A549 (cell line): ENCODE results near the gene AQP12B. TPM values are rescaled to one million over a fixed set of nuclear protein-coding genes. Genes with fewer than 3 reads are reported as not detected.

Experiments
- ATAC-seq, 2 experiments: fragments of 200-7000 bp in 1 of 2; fragments of >200 bp in 1 of 2; cut with Nextera tagmentation in 1 of 2; cut with Tn5 transposase in 1 of 2; 3 replicates each; pipeline versions ENCODE4 v1.8.0 to v1.9.1; 2018 to 2020; ENCODE audit warnings: mild to moderate bottlenecking in 1 of 2, moderate library complexity in 1 of 2
- CTCF ChIA-PET: fragments of 300-600 bp; sonication (Branson Sonifier 250); formaldehyde crosslinking; extraction: SDS; loops from one replicate; lab custom pipeline; 2021; ENCODE audit warnings: antibody characterized with exemption, inconsistent platforms; lab: Yijun Ruan, JAX
- POLR2A ChIA-PET: fragments of 350-600 bp; formaldehyde crosslinking; extraction: SDS; loops from one replicate; lab custom pipeline; 2021; ENCODE audit warnings: antibody characterized with exemption, inconsistent platforms; lab: Yijun Ruan, JAX
- DNase-seq, 2 experiments: peaks; one replicate each; pipeline versions ENCODE4 v3.0.0 to v3.0.0-alpha.2; 2011 to 2016; ENCODE audit warnings: low read depth in 1 of 2, low spot score in 1 of 2
- FAIRE-seq: peaks from 2 replicates; lab custom pipeline; 2011; peaks lifted over from hg19 to GRCh38; lab: Jason Lieb, UNC
- H3K27ac ChIP-seq, 2 experiments: fragments of >200 bp; sonication (Bioruptor Twin); formaldehyde crosslinking; 3 replicates each; pipeline ENCODE4 v1.5.1; 2016 to 2017
- H3K4me1 ChIP-seq: fragments of >200 bp; sonication (Bioruptor Twin); formaldehyde crosslinking; 3 replicates; pipeline ENCODE4 v1.6.1; 2016
- H3K4me2 ChIP-seq: fragments of >200 bp; sonication (Bioruptor Twin); formaldehyde crosslinking; 3 replicates; pipeline ENCODE4 v1.6.1; 2016
- H3K4me3 ChIP-seq: fragments of >200 bp; sonication (Bioruptor Twin); formaldehyde crosslinking; 3 replicates; pipeline ENCODE4 v1.5.1; 2016
- H3K9me3 ChIP-seq: fragments of >200 bp; sonication (Bioruptor Twin); formaldehyde crosslinking; 3 replicates; pipeline ENCODE4 v1.6.1; 2016
- CBX2 ChIP-seq: fragments of 200-600 bp; sonication (generic); IDR thresholded peaks from 2 replicates; pipeline ENCODE4 v1.6.1; 2016; ENCODE audit warnings: low read depth, mild to moderate bottlenecking, borderline replicate concordance
- CEBPB ChIP-seq, 2 experiments: fragments of >200 bp in 1 of 2; sonication (Bioruptor Twin) in 1 of 2; formaldehyde crosslinking in 1 of 2; IDR thresholded peaks; 2 replicates each; pipeline ENCODE4 v1.6.1; 2012 to 2016
- CHD4 ChIP-seq: fragments of 200-600 bp; sonication (generic); IDR thresholded peaks from 2 replicates; pipeline ENCODE4 v1.6.1; 2016; ENCODE audit warnings: antibody characterized with exemption, mild to moderate bottlenecking, borderline replicate concordance
- CTCF ChIP-seq: fragments of >200 bp; sonication (Bioruptor Twin); formaldehyde crosslinking; IDR thresholded peaks from 3 replicates; pipeline ENCODE4 v1.5.1; 2016
- E2F6 ChIP-seq: IDR thresholded peaks from 2 replicates; pipeline ENCODE4 v1.6.1; 2012; ENCODE audit warnings: low read depth, borderline replicate concordance
- ESRRA ChIP-seq: fragments of 150-350 bp; IDR thresholded peaks from 2 replicates; pipeline ENCODE4 v1.6.1; 2014; ENCODE audit warnings: mild to moderate bottlenecking, low read length, borderline replicate concordance
- FOXS1 ChIP-seq: fragments of 250-450 bp; sonication (Bioruptor Pico); IDR thresholded peaks from 2 replicates; pipeline ENCODE4 v1.5.0; 2020; ENCODE audit warnings: mild to moderate bottlenecking, moderate library complexity
- GATA3 ChIP-seq: IDR thresholded peaks from 2 replicates; pipeline ENCODE4 v1.6.1; 2012; ENCODE audit warnings: borderline replicate concordance
- HEYL ChIP-seq: fragments of 250-450 bp; sonication (Bioruptor Pico); IDR thresholded peaks from 2 replicates; pipeline ENCODE4 v1.8.0; 2021; ENCODE audit warnings: mild to moderate bottlenecking, moderate library complexity
- HOXB5 ChIP-seq: fragments of 250-450 bp; sonication (Bioruptor Pico); IDR thresholded peaks from 2 replicates; pipeline ENCODE4 v1.5.0; 2020; ENCODE audit warnings: mild to moderate bottlenecking, moderate library complexity
- JUNB ChIP-seq: fragments of >200 bp; sonication (Bioruptor Twin); formaldehyde crosslinking; IDR thresholded peaks from 2 replicates; pipeline ENCODE4 v1.6.1; 2016
- KDM1A ChIP-seq: fragments of 200-600 bp; sonication (generic); IDR thresholded peaks from 2 replicates; pipeline ENCODE4 v1.6.1; 2016; ENCODE audit warnings: low read depth, mild to moderate bottlenecking
- MAX ChIP-seq: IDR thresholded peaks from 2 replicates; pipeline ENCODE4 v1.6.1; 2012
- RARB ChIP-seq: fragments of 250-450 bp; sonication (Bioruptor Pico); IDR thresholded peaks from 2 replicates; pipeline ENCODE4 v1.8.0; 2021; ENCODE audit warnings: mild to moderate bottlenecking, moderate library complexity
- RCOR1 ChIP-seq: fragments of 150-350 bp; IDR thresholded peaks from 2 replicates; pipeline ENCODE4 v1.6.1; 2014; ENCODE audit warnings: antibody characterized with exemption, low read length, low read depth
- REST ChIP-seq: fragments of 200-600 bp; sonication (generic); IDR thresholded peaks from 2 replicates; pipeline ENCODE4 v1.6.1; 2016; ENCODE audit warnings: antibody characterized with exemption, mild to moderate bottlenecking, moderate library complexity
- SREBF2 ChIP-seq: fragments of 450-650 bp; IDR thresholded peaks from 2 replicates; pipeline ENCODE4 v1.6.1; 2014; ENCODE audit warnings: mild to moderate bottlenecking, moderate library complexity
- TFCP2L1 ChIP-seq: fragments of 250-450 bp; sonication (Bioruptor Pico); IDR thresholded peaks from 2 replicates; pipeline ENCODE4 v1.5.0; 2021; ENCODE audit warnings: mild to moderate bottlenecking
- TP53 ChIP-seq: fragments of 250-450 bp; sonication (Bioruptor Pico); IDR thresholded peaks from 2 replicates; pipeline ENCODE4 v1.5.0; 2021; ENCODE audit warnings: mild to moderate bottlenecking, moderate library complexity
- USF2 ChIP-seq: fragments of 450-650 bp; IDR thresholded peaks from 2 replicates; pipeline ENCODE4 v1.6.1; 2014; ENCODE audit warnings: antibody characterized with exemption
- ZFP36 ChIP-seq: fragments of 450-650 bp; IDR thresholded peaks from 2 replicates; pipeline ENCODE4 v1.6.1; 2014; ENCODE audit warnings: borderline replicate concordance; ENCODE audit not compliant: partially characterized antibody
- ZNF302 ChIP-seq: fragments of 250-450 bp; sonication (Bioruptor Pico); IDR thresholded peaks from 2 replicates; pipeline ENCODE4 v1.9.0; 2021; ENCODE audit warnings: inconsistent platforms, mild to moderate bottlenecking, moderate library complexity
- WGBS: methylation state at CpG from one replicate; pipeline ENCODE4 v1.1.6; 2017; ENCODE audit errors: missing lambda C conversion rate; 5-methylcytosine and 5-hydroxymethylcytosine counted together
- polyA plus RNA-seq, 4 experiments: library from polyadenylated mRNA; depleted of rRNA in 3 of 4; stranded (reverse); fragments of >200 nt; fragmentation: RNase III in 1 of 4; extraction: RNeasy Plus Mini Kit Qiagen cat#74134 plus additional on column Dnase treatment in 1 of 4; gene quantifications; 2 replicates in 3 of 4; 3 replicates in 1 of 4; pipeline ENCODE4 v1.2.3, GENCODE V29; 2011 to 2017

The AQP12B gene
- polyA plus RNA-seq, 2 of the 4 experiments (the other 2 are of a cell fraction) = not detected

- no peak for FAIRE-seq
- Histone ChIP-seq H3K27ac (no peak overlapping the region), H3K4me3 (no peak overlapping the region), H3K4me2 (no peak overlapping the region), H3K4me1 (no peaks in the 10 kb centered on the region), H3K9me3 (peaks cover 4% of the 10 kb centered on the region; the same call in 1 of the 3 replicates)
- WGBS = 19% methylated on average over 10 of the region's 10 CpGs
- ChIA-PET POLR2A (no interaction called here), CTCF (interaction anchor here (1.1 to 2.4 kb wide), 2 partner anchors 51 to 185 kb away, joined by 3 to 6 read pairs; no protein-coding TSS in a partner anchor)
- DNase-seq = no peak
- TF ChIP-seq CHD4 = no peak
- TF ChIP-seq E2F6 = no peak
- TF ChIP-seq ZNF302 (CRISPR knock-in tag) = no peak
- TF ChIP-seq HOXB5 (CRISPR knock-in tag) = no peak
- TF ChIP-seq TFCP2L1 (CRISPR knock-in tag) = no peak
- TF ChIP-seq USF2 = no peak
- TF ChIP-seq JUNB = no peak
- TF ChIP-seq CBX2 = no peak
- TF ChIP-seq ESRRA = no peak
- no peak for TF ChIP-seq CTCF
- ATAC-seq = peak; percentile 65 to 69; a peak in 5 of 6 replicates
Observed at GRCh38 chr2:240655931-240656886, 26.5 kb downstream of the AQP12B start.

- no peak for TF ChIP-seq USF2
- TF ChIP-seq CEBPB (IDR thresholded peaks at IDR 0.05) = no peak
- TF ChIP-seq TP53 (CRISPR knock-in tag) = no peak
- TF ChIP-seq REST = no peak
- no peak for TF ChIP-seq GATA3
- TF ChIP-seq MAX = no peak
- TF ChIP-seq HEYL = no peak
- TF ChIP-seq RARB = no peak
- no peak for TF ChIP-seq ZFP36
- no peak for TF ChIP-seq RCOR1
- TF ChIP-seq SREBF2 = no peak
- TF ChIP-seq KDM1A = no peak
- no peak for TF ChIP-seq CHD4
- no peak for TF ChIP-seq FOXS1
- no peak for ATAC-seq
- Histone ChIP-seq H3K4me3 (no peak overlapping the region), H3K27ac (no peak overlapping the region), H3K9me3 (peaks cover 3% of the 10 kb centered on the region; the same call in 1 of the 3 replicates), H3K4me2 (no peak overlapping the region), H3K4me1 (no peaks in the 10 kb centered on the region)
- DNase-seq = no peak
- CTCF ChIA-PET = interaction anchor here (1.6 kb wide), 1 partner anchor 191 kb away, joined by 3 read pairs; no protein-coding TSS in a partner anchor
- FAIRE-seq = no peak
- WGBS = 18% methylated on average over 2 of the region's 3 CpGs
- POLR2A ChIA-PET = no interaction called here
Observed at GRCh38 chr2:240651185-240651584, 31.5 kb downstream of the AQP12B start.
